ENCODE measurements around the gene MAGI1. TPM values are rescaled to one million over a fixed set of nuclear protein-coding genes. Genes with fewer than 3 reads are reported as not detected.
"Not testable (repeated sequence)": the region's sequence is repeated elsewhere in the genome, so short reads cannot be mapped to it uniquely, and the experiment has no call there.

Gene MAGI1
- total RNA-seq, 3 donors from 2014 or later = 22.1 to 94.4 (median 70.5) TPM

DNA sequence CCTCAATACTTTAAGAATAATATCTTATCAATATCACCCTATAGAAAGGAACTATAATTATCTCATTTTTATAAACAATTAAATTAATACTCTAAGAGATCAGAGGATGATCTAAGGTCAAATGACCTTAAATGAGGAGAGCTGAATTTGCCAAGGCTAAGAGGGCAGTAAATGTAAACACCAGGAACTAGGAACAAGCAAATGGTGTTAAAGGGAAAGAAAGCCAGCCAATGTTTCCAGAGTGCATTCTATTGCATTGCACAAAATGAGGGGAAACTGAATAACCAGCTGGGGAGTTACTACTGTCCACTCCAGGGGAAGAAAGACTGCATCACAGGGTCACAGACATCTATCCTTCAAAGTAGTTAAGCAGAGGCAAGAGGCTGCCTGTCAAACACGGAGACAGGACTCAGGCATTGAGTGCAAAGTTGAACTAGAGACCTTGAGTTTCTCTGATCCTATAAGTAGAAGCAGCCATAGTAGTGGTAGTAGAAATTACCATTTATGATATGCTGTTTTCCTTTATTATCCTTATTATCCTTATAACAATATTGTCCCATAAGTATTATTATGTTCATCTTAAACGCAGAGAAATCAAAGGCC is 466.4 kb downstream of the MAGI1 start:
- H3K36me3 ChIP-seq = no peaks in the 10 kb centered on the region
- no peak for DNase-seq (ENCODE audit: low spot score in 2 of 2)
- H3K27me3 ChIP-seq = no peaks in the 10 kb centered on the region
- no peak overlapping the region for H3K4me3 ChIP-seq
- no peak overlapping the region for H3K27ac ChIP-seq
- peaks cover 0 to 4% of the 10 kb centered on the region in 2 donors for H3K9me3 ChIP-seq
- TF ChIP-seq POLR2A (IDR thresholded peaks at IDR 0.05) (no peak), POLR2AphosphoS5 (IDR thresholded peaks at IDR 0.05) (no peak)
- TF ChIP-seq, protein P1, sequence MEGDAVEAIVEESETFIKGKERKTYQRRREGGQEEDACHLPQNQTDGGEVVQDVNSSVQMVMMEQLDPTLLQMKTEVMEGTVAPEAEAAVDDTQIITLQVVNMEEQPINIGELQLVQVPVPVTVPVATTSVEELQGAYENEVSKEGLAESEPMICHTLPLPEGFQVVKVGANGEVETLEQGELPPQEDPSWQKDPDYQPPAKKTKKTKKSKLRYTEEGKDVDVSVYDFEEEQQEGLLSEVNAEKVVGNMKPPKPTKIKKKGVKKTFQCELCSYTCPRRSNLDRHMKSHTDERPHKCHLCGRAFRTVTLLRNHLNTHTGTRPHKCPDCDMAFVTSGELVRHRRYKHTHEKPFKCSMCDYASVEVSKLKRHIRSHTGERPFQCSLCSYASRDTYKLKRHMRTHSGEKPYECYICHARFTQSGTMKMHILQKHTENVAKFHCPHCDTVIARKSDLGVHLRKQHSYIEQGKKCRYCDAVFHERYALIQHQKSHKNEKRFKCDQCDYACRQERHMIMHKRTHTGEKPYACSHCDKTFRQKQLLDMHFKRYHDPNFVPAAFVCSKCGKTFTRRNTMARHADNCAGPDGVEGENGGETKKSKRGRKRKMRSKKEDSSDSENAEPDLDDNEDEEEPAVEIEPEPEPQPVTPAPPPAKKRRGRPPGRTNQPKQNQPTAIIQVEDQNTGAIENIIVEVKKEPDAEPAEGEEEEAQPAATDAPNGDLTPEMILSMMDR (IDR thresholded peaks at IDR 0.05) = no peak
- intact Hi-C loops (cut with DNase I; ENCODE audit: low total_unique reads) = no loop called here
- H3K4me1 ChIP-seq = no peaks in the 10 kb centered on the region

DNA sequence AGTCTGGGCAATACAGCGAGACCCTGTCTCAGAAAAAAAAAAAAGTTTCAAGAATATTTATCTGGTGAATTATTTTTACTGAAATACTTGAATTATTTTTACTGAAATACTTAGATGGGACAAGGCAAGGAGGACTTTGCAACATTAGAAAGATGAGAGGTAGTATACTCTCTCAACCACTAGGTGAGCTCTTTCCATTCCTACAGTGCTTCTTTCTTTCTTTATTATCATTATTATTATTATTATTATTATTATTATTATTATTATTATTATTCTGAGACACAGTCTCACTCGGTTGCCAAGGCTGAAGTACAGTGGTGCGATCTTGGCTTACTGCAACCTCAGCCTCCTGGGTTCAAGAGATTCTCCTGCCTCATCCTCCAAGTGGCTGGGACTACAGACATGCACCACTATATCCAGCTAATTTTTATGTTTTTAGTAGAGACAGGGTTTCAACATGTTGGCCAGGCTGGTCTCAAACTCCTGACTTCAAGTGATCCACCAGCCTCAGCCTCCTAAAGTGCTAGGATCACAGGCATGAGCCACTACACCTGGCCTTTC is 468.8 kb downstream of the MAGI1 start:
- TF ChIP-seq, protein P1 (IDR thresholded peaks at IDR 0.05) = no peak
- TF ChIP-seq POLR2AphosphoS5 (IDR thresholded peaks at IDR 0.05) = no peak
- intact Hi-C loops (cut with DNase I; ENCODE audit: low total_unique reads) = no loop called here
- Histone ChIP-seq H3K27ac (no peak overlapping the region), H3K36me3 (no peaks in the 10 kb centered on the region), H3K27me3 (no peaks in the 10 kb centered on the region), H3K4me3 (no peak overlapping the region), H3K9me3 (peaks cover 0 to 4% of the 10 kb centered on the region in 2 donors), H3K4me1 (no peaks in the 10 kb centered on the region)
- no peak for DNase-seq (ENCODE audit: low spot score in 2 of 2)

DNA sequence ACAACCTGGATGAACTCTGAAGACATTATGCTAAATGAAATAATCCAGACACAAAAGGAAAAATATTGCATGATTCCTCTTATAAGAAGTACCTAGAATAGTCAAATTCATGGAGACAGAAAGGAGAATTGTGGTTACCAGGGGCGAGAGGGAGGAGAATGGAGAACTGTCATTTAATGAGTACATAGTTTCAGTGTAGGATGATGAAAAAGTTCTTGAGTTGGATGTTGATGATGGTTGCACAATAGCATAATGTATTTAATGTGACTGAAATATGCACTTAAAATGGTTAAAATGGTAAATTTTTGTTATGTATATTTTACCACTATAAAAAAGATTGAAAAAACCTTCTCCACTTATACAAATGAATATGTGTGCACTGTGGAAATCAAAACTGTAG is 469.6 kb downstream of the MAGI1 start:
- Histone ChIP-seq H3K9me3 (peaks cover 0 to 4% of the 10 kb centered on the region in 2 donors), H3K4me3 (no peak overlapping the region), H3K27me3 (no peaks in the 10 kb centered on the region), H3K36me3 (no peaks in the 10 kb centered on the region), H3K27ac (no peak overlapping the region), H3K4me1 (no peaks in the 10 kb centered on the region)
- TF ChIP-seq POLR2A (IDR thresholded peaks at IDR 0.05) (no peak), POLR2AphosphoS5 (IDR thresholded peaks at IDR 0.05) (no peak)
- TF ChIP-seq, protein P1 (IDR thresholded peaks at IDR 0.05) = no peak
- DNase-seq (ENCODE audit: low spot score in 2 of 2) = no peak
- intact Hi-C loops (cut with DNase I; ENCODE audit: low total_unique reads) = no loop called here

DNA sequence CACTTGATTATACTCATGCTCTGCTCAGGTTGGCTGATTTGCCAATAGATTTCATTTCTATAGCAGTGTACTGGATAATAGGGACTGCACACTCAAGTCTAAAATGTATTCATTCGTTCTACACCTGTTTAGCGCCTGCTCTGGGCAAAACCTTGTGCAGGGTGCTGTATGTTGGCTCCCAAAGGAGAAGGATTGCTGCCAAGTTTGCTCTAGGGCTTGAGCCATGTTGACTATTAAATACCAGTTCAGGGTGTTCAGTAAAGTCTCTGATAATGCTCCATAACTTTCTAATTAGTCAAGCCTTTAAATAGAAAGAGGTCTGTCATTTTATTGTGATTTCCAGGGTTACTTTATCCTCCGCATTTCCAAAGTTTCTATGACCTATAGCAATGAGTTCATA is 470.2 kb downstream of the MAGI1 start:
- TF ChIP-seq, protein P1 (IDR thresholded peaks at IDR 0.05) = no peak
- TF ChIP-seq POLR2A (IDR thresholded peaks at IDR 0.05) (no peak), POLR2AphosphoS5 (IDR thresholded peaks at IDR 0.05) (no peak)
- Histone ChIP-seq H3K27ac (no peak overlapping the region), H3K4me3 (no peak overlapping the region), H3K27me3 (no peaks in the 10 kb centered on the region), H3K4me1 (no peaks in the 10 kb centered on the region), H3K36me3 (no peaks in the 10 kb centered on the region), H3K9me3 (peaks cover 0 to under 1% of the 10 kb centered on the region in 2 donors)
- intact Hi-C loops (cut with DNase I; ENCODE audit: low total_unique reads) = no loop called here
- no peak for DNase-seq (ENCODE audit: low spot score in 2 of 2)

DNA sequence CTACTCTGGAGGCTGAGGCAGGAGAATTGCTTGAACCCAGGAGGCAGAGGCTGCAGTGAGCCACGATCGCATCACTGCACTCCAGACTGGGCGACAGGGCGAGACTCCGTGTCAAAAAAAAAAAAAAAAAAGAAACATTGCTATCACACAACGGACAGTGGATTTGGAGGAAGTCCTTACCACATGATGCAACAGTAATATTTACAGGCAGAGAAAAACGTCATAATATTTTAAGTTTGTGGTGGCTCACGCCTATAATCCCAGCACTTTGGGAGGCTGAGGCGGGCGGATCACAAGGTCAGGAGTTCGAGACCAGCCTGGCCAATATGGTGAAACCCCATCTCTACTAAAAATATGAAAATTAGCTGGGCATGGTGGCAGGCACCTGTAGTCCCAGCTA is 473.0 kb downstream of the MAGI1 start:
- intact Hi-C loops (cut with DNase I; ENCODE audit: low total_unique reads); H3K27me3 ChIP-seq; H3K4me1 ChIP-seq; H3K9me3 ChIP-seq; H3K4me3 ChIP-seq; DNase-seq (ENCODE audit: low spot score in 2 of 2); H3K27ac ChIP-seq; H3K36me3 ChIP-seq: not testable (repeated sequence)

All from breast epithelium (tissue), 4 donors.